ENCODE data around the gene INPP5E.

The INPP5E gene, protein sequence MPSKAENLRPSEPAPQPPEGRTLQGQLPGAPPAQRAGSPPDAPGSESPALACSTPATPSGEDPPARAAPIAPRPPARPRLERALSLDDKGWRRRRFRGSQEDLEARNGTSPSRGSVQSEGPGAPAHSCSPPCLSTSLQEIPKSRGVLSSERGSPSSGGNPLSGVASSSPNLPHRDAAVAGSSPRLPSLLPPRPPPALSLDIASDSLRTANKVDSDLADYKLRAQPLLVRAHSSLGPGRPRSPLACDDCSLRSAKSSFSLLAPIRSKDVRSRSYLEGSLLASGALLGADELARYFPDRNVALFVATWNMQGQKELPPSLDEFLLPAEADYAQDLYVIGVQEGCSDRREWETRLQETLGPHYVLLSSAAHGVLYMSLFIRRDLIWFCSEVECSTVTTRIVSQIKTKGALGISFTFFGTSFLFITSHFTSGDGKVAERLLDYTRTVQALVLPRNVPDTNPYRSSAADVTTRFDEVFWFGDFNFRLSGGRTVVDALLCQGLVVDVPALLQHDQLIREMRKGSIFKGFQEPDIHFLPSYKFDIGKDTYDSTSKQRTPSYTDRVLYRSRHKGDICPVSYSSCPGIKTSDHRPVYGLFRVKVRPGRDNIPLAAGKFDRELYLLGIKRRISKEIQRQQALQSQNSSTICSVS

DNA sequence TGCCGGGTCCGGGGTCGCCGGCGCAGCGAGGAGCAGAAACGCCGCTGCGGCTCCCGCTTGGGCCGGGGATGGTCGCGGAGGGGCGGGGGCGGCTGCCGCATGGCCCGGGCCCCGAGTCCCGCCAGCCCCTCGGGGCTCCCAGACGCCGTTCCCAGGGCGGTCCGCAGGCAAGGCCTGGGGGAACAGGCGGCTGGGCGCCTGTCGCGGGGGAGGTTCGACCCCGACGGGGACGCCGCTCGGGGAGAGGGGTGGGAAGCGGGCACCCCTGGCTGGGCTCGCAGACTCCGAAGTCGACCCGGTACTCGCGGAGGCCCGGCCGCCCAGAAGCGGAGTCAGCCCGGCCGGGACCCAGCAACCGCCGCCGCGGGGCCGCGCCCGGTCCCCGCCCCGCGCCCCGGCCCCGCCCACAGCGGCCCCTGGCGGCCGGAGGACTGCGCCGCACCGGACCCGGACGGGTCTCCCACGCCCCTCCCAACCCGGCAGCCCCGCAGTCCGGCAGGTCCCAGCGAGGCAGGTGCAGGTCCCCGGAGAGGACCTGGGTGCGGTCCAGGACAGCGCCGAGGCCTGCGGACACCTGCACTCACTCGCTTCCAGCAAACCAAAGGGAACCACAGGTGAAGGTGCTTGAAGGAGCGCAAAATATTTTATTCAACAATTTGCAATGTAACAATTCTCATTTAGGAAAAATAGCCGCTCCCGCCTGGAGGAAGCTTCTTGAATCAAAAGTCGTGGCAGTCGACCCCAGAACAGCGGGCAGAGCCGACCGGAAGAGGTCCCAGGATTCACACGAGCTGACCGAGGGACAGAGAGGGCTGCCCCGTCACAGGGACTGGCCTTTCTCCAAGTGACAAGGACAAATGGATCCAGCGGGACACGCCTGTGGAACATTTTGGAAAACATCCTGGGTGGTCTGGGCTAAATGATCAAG is at the start of gene INPP5E:
Gene INPP5E, minus strand, starts transcription at position 365 of the 928 bp plus-strand sequence. CDS start 426 bp downstream, outside the sequence.
- H4K20me1 ChIP-seq (ENCODE audit: insufficient read depth, low read length, poor library complexity, severe bottlenecking) = peaks cover 42% of the 10 kb centered on the region
- H3K4me3 ChIP-seq (ENCODE audit: low read length, poor library complexity, severe bottlenecking) = peak within 1 kb of the TSS; percentile 93
- peak within 1 kb of the TSS; percentile 98 for H3K4me2 ChIP-seq (ENCODE audit: low read depth, low read length, poor library complexity, severe bottlenecking)
- no peaks in the 10 kb centered on the region for H3K9me2 ChIP-seq (replicated peaks; ENCODE audit: low read depth, low read length)
- H3K4me1 ChIP-seq (ENCODE audit: insufficient read depth, low read length, poor library complexity, severe bottlenecking) = peaks cover 22% of the 10 kb centered on the region
- H3K9ac ChIP-seq (ENCODE audit: low read depth, low read length, poor library complexity, severe bottlenecking) = peak within 1 kb of the TSS; percentile 87
- no peaks in the 10 kb centered on the region for H3K27me3 ChIP-seq (ENCODE audit: insufficient read depth, low read length, poor library complexity, severe bottlenecking)
- peak within 1 kb of the TSS; percentile 32; the same call in 1 of the 2 replicates for H2AFZ ChIP-seq (ENCODE audit: low read length)
- no peaks in the 10 kb centered on the region for H3K9me3 ChIP-seq (ENCODE audit: insufficient read depth, low read depth, low read length)
- H3F3A ChIP-seq (ENCODE audit: low read depth) = no peaks in the 10 kb centered on the region
- peaks cover 27% of the 10 kb centered on the region; the same call in 1 of the 2 replicates for H3K36me3 ChIP-seq (ENCODE audit: insufficient read depth, low read length)
- TF ChIP-seq EZH2phosphoT487 (IDR thresholded peaks at IDR 0.05; ENCODE audit: borderline replicate concordance) (no peak), CTCF (conservative IDR thresholded peaks at IDR 0.05; ENCODE audit: low read length) (peak; percentile 41)
- peaks cover 48% of the 10 kb centered on the region for H3K79me2 ChIP-seq (ENCODE audit: insufficient read depth, low read length)

DNA sequence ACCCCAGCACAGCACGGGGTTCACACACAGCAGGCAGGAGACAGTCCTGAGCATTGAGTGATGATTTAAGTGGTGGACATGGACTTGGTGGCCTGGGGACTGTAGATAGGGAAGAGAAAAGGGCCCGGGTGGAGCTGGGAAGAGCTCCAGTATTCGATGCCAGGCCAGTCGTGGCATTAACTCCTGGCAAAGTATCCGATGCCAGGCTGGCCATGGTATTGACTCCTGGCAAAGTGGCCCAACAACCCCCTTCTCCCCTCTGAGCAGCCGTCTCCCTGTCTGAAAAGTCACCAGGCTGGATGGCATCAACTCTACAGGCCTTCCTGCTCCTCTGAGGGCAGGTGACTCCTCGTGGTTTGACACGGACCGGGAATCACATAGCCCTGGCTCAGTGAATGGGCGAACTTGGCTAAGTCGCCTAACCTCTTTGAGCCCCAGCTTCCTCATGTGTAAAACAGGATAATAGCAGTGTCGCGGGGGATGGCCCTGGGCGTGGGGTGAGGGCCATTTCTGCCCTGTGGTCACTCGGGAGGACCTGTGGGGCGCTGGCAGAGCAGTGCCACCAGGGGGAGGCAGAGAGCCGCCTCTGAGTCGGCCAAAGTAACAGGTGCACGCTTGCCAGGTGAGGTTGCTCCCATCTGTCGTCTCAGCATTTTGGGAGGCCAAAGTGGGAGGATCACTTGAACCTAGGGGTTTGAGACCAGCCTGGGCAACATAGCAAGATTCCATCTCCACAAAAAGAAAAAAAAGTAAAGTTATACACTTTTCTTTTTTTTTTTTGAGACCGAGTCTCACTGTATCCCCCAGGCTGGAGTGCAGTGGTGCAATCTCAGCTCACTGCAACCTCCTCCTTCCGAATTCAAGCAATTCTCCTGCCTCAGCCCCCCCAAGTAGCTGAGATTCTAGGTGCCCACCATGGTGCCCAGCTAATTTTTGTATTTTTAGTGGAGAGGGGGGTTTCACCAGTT is 48.9 kb upstream of the INPP5E start:
- Histone ChIP-seq H3K9me3 (ENCODE audit: insufficient read depth, low read depth, low read length) (no peaks in the 10 kb centered on the region), H3K9ac (ENCODE audit: low read depth, low read length, poor library complexity, severe bottlenecking) (no peak overlapping the region), H3K4me2 (ENCODE audit: low read depth, low read length, poor library complexity, severe bottlenecking) (no peak overlapping the region), H3K36me3 (ENCODE audit: insufficient read depth, low read length) (no peaks in the 10 kb centered on the region), H3K4me3 (ENCODE audit: low read length, poor library complexity, severe bottlenecking) (no peak overlapping the region), H3K27me3 (ENCODE audit: insufficient read depth, low read length, poor library complexity, severe bottlenecking) (no peaks in the 10 kb centered on the region), H3K9me2 (replicated peaks; ENCODE audit: low read depth, low read length) (no peaks in the 10 kb centered on the region), H3K79me2 (ENCODE audit: insufficient read depth, low read length) (no peaks in the 10 kb centered on the region), H3K4me1 (ENCODE audit: insufficient read depth, low read length, poor library complexity, severe bottlenecking) (peaks cover under 1% of the 10 kb centered on the region), H4K20me1 (ENCODE audit: insufficient read depth, low read length, poor library complexity, severe bottlenecking) (peaks cover 11% of the 10 kb centered on the region), H2AFZ (ENCODE audit: low read length) (peak overlapping the region; percentile 41; the same call in 1 of the 2 replicates), H3F3A (ENCODE audit: low read depth) (peaks cover under 1% of the 10 kb centered on the region; the same call in 1 of the 2 replicates)
- TF ChIP-seq CTCF (conservative IDR thresholded peaks at IDR 0.05; ENCODE audit: low read length) = peak; percentile 96
- no peak for TF ChIP-seq EZH2phosphoT487 (IDR thresholded peaks at IDR 0.05; ENCODE audit: borderline replicate concordance)
